Liver (tissue), 9 donors: ENCODE results near the gene RAPGEF4. TPM values are rescaled to one million over a fixed set of nuclear protein-coding genes. Genes with fewer than 3 reads are reported as not detected.

Experiments used
- DNase-seq: peaks from one replicate; pipeline ENCODE4 v3.0.0-alpha.2; 2017; ENCODE audit warnings: low spot score
- H3K27ac ChIP-seq, 2 donors: one replicate each; pipeline ENCODE4 v1.7.0; 2013; ENCODE audit warnings: inconsistent platforms in 2 of 2, low read length in 2 of 2, control low read depth in 1 of 2, low read depth in 1 of 2, mild to moderate bottlenecking in 1 of 2
- H3K27me3 ChIP-seq, 4 donors: one replicate each; pipeline versions ENCODE4 v1.6.1 to v1.7.0; 2013; ENCODE audit warnings: low read length in 3 of 4, inconsistent platforms in 1 of 4, mild to moderate bottlenecking in 1 of 4, moderate library complexity in 1 of 4; ENCODE audit not compliant: control insufficient read depth in 4 of 4, insufficient read depth in 4 of 4
- H3K36me3 ChIP-seq, 4 donors: one replicate each; pipeline versions ENCODE4 v1.6.1 to v1.7.0; 2013; ENCODE audit warnings: low read length in 3 of 4, mild to moderate bottlenecking in 3 of 4, low read depth in 1 of 4, moderate library complexity in 1 of 4; ENCODE audit not compliant: control insufficient read depth in 4 of 4, insufficient read depth in 3 of 4
- H3K4me1 ChIP-seq, 4 donors: one replicate each; pipeline versions ENCODE4 v1.6.1 to v1.7.0; 2013; ENCODE audit warnings: low read length in 3 of 4, mild to moderate bottlenecking in 3 of 4, moderate library complexity in 1 of 4; ENCODE audit not compliant: control insufficient read depth in 4 of 4, insufficient read depth in 4 of 4
- H3K4me3 ChIP-seq, 3 donors: one replicate each; pipeline versions ENCODE4 v1.6.1 to v1.7.0; 2013; ENCODE audit warnings: low read length in 3 of 3, control low read depth in 1 of 3, low read depth in 1 of 3, mild to moderate bottlenecking in 1 of 3
- H3K9ac ChIP-seq, 2 donors: one replicate each; pipeline ENCODE4 v1.7.0; 2013; ENCODE audit warnings: low read length in 2 of 2, mild to moderate bottlenecking in 2 of 2, moderate library complexity in 2 of 2, control low read depth in 1 of 2, low read depth in 1 of 2
- H3K9me3 ChIP-seq, 4 donors: one replicate each; pipeline versions ENCODE4 v1.6.1 to v1.7.0; 2013; ENCODE audit warnings: low read length in 3 of 4; ENCODE audit not compliant: control insufficient read depth in 4 of 4
- ATF3 ChIP-seq: IDR thresholded peaks from 2 replicates; pipeline ENCODE4 v1.6.1; 2016; ENCODE audit warnings: antibody characterized with exemption
- EGR1 ChIP-seq, 2 donors: IDR thresholded peaks; 2 replicates each; pipeline ENCODE4 v1.6.1; 2016 to 2018; ENCODE audit warnings: antibody characterized with exemption in 2 of 2, low read depth in 2 of 2
- FOXA1 ChIP-seq: IDR thresholded peaks from 2 replicates; pipeline ENCODE4 v1.6.1; 2016; ENCODE audit warnings: antibody characterized with exemption
- FOXA2 ChIP-seq: IDR thresholded peaks from 2 replicates; pipeline ENCODE4 v1.6.1; 2016; ENCODE audit warnings: antibody characterized with exemption
- GABPA ChIP-seq, 2 donors: IDR thresholded peaks in 1 of 2; conservative IDR thresholded peaks in 1 of 2; 2 replicates each; pipeline ENCODE4 v1.6.1; 2016; ENCODE audit warnings: antibody characterized with exemption in 2 of 2, mild to moderate bottlenecking in 1 of 2, moderate library complexity in 1 of 2
- HNF4A ChIP-seq, 2 donors: conservative IDR thresholded peaks; 2 replicates each; pipeline ENCODE4 v1.6.1; 2016; ENCODE audit warnings: antibody characterized with exemption in 2 of 2, mild to moderate bottlenecking in 2 of 2
- HNF4G ChIP-seq: IDR thresholded peaks from 2 replicates; pipeline ENCODE4 v1.6.1; 2016; ENCODE audit warnings: antibody characterized with exemption
- JUND ChIP-seq, 2 donors: IDR thresholded peaks; 2 replicates each; pipeline ENCODE4 v1.6.1; 2016; ENCODE audit warnings: antibody characterized with exemption in 2 of 2
- MAX ChIP-seq: IDR thresholded peaks from 2 replicates; pipeline ENCODE4 v1.6.1; 2016; ENCODE audit warnings: antibody characterized with exemption
- NR2F2 ChIP-seq: IDR thresholded peaks from 2 replicates; pipeline ENCODE4 v1.6.1; 2016; ENCODE audit warnings: antibody characterized with exemption
- RAD21 ChIP-seq, 2 donors: IDR thresholded peaks; 2 replicates each; pipeline ENCODE4 v1.6.1; 2016; ENCODE audit warnings: antibody characterized with exemption in 2 of 2, mild to moderate bottlenecking in 2 of 2
- RXRA ChIP-seq, 2 donors: IDR thresholded peaks; 2 replicates each; pipeline ENCODE4 v1.6.1; 2017 to 2018; ENCODE audit warnings: antibody characterized with exemption in 2 of 2, mild to moderate bottlenecking in 1 of 2
- SP1 ChIP-seq: IDR thresholded peaks from 2 replicates; pipeline ENCODE4 v1.6.1; 2018; ENCODE audit warnings: antibody characterized with exemption, mild to moderate bottlenecking
- TAF1 ChIP-seq: conservative IDR thresholded peaks from 2 replicates; pipeline ENCODE4 v1.6.1; 2016; ENCODE audit warnings: antibody characterized with exemption, mild to moderate bottlenecking
- YY1 ChIP-seq: IDR thresholded peaks from 2 replicates; pipeline ENCODE4 v1.6.1; 2016; ENCODE audit warnings: antibody characterized with exemption, mild to moderate bottlenecking
- ZBTB33 ChIP-seq: IDR thresholded peaks from 2 replicates; pipeline ENCODE4 v1.6.1; 2016; ENCODE audit warnings: antibody characterized with exemption
- WGBS: extraction: QIAGEN DNeasy Blood & Tissue Kit; methylation state at CpG from one replicate; pipeline ENCODE4 v1.1.7; 2013; 5-methylcytosine and 5-hydroxymethylcytosine counted together
- polyA plus RNA-seq, 2 donors: library from polyadenylated mRNA; stranded (reverse) in 1 of 2; unstranded in 1 of 2; fragments of 200-250 nt in 1 of 2; fragments of >200 nt in 1 of 2; fragmentation: Nextera tagmentation in 1 of 2; extraction: Ambion mirVana in 1 of 2; gene quantifications; one replicate each; pipeline versions ENCODE4 v1.2.1 to v1.2.3, GENCODE V29; 2013 to 2015
- total RNA-seq, 2 donors: library from RNA; depleted of rRNA; stranded (reverse); fragments of >200 nt; gene quantifications; one replicate each; pipeline ENCODE4 v1.2.3, GENCODE V29; 2014
- TF ChIP-seq, protein P1 (sequence below): IDR thresholded peaks from 2 replicates; pipeline ENCODE4 v1.6.1; 2016; ENCODE audit warnings: antibody characterized with exemption, mild to moderate bottlenecking
- TF ChIP-seq, protein P2 (sequence below): fragments of 150-350 bp; IDR thresholded peaks from 2 replicates; pipeline ENCODE4 v1.5.1; 2017; ENCODE audit warnings: improper control_type of control experiment, low read depth, low read length; ENCODE audit not compliant: missing input control
- donor health status: healthy.
- donor health status: healthy.
- donor health status: healthy.
- donor health status: healthy.
- donor health status: healthy.

Gene RAPGEF4
- total and polyA plus RNA-seq, 4 donors = 1.5 to 18.2 (median 8.3) TPM

- 86% methylated on average over 4 of the region's 4 CpGs for WGBS
- Histone ChIP-seq H3K9ac (no peak overlapping the region), H3K9me3 (no peaks in the 10 kb centered on the region), H3K27me3 (no peaks in the 10 kb centered on the region), H3K4me3 (no peak overlapping the region), H3K36me3 (no peaks in the 10 kb centered on the region), H3K4me1 (peaks cover 8 to 56% (median 13%) of the 10 kb centered on the region in 4 donors), H3K27ac (peak overlapping the region; percentile 22 to 48)
- DNase-seq = no peak
- TF ChIP-seq ZBTB33 (no peak), JUND (IDR thresholded peaks at IDR 0.05) (no peak), HNF4A (conservative IDR thresholded peaks at IDR 0.05) (no peak), RAD21 (IDR thresholded peaks at IDR 0.05) (no peak), HNF4G (no peak), FOXA1 (no peak), YY1 (no peak), GABPA (IDR thresholded peaks at IDR 0.05 in 1 of 2, conservative IDR thresholded peaks at IDR 0.05 in 1 of 2) (no peak), SP1 (no peak), RXRA (IDR thresholded peaks at IDR 0.05) (no peak), TAF1 (no peak), ATF3 (no peak), MAX (no peak)
- TF ChIP-seq, protein P1, sequence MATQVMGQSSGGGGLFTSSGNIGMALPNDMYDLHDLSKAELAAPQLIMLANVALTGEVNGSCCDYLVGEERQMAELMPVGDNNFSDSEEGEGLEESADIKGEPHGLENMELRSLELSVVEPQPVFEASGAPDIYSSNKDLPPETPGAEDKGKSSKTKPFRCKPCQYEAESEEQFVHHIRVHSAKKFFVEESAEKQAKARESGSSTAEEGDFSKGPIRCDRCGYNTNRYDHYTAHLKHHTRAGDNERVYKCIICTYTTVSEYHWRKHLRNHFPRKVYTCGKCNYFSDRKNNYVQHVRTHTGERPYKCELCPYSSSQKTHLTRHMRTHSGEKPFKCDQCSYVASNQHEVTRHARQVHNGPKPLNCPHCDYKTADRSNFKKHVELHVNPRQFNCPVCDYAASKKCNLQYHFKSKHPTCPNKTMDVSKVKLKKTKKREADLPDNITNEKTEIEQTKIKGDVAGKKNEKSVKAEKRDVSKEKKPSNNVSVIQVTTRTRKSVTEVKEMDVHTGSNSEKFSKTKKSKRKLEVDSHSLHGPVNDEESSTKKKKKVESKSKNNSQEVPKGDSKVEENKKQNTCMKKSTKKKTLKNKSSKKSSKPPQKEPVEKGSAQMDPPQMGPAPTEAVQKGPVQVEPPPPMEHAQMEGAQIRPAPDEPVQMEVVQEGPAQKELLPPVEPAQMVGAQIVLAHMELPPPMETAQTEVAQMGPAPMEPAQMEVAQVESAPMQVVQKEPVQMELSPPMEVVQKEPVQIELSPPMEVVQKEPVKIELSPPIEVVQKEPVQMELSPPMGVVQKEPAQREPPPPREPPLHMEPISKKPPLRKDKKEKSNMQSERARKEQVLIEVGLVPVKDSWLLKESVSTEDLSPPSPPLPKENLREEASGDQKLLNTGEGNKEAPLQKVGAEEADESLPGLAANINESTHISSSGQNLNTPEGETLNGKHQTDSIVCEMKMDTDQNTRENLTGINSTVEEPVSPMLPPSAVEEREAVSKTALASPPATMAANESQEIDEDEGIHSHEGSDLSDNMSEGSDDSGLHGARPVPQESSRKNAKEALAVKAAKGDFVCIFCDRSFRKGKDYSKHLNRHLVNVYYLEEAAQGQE = no peak
- TF ChIP-seq, protein P2, sequence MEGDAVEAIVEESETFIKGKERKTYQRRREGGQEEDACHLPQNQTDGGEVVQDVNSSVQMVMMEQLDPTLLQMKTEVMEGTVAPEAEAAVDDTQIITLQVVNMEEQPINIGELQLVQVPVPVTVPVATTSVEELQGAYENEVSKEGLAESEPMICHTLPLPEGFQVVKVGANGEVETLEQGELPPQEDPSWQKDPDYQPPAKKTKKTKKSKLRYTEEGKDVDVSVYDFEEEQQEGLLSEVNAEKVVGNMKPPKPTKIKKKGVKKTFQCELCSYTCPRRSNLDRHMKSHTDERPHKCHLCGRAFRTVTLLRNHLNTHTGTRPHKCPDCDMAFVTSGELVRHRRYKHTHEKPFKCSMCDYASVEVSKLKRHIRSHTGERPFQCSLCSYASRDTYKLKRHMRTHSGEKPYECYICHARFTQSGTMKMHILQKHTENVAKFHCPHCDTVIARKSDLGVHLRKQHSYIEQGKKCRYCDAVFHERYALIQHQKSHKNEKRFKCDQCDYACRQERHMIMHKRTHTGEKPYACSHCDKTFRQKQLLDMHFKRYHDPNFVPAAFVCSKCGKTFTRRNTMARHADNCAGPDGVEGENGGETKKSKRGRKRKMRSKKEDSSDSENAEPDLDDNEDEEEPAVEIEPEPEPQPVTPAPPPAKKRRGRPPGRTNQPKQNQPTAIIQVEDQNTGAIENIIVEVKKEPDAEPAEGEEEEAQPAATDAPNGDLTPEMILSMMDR = no peak
Measured at GRCh38 chr2:172970660-172971059, 235.0 kb downstream of the RAPGEF4 start.

DNA sequence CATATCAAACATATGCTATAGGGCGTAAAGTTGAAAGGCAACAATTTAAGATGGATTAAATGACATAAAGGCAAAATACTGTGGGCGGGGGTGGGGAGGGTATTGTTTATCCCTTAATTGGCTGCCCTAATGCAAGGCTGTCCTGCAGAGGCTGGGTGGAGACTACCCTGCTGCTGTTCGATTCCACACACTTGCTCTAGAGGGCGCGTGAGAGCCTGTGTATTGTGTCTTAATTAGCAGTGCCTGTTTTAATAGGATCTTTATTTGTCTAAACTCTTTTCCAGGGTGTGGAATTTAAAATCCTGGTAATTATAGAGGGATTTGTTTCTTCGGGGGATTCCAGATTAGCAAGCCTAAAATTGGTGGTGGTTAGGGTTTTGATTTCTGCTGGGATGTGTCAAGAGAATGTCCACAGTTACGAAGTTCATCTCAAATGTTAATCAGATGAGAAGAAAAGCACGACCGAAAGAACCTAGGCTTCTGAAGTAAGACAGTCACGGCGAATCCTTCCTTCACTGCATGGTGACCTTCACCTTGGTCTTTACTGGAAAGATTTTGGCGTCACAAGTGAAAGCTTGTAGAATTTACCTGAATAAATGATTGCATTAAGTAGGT lies 236.5 kb downstream of the RAPGEF4 start:
- no peaks in the 10 kb centered on the region for H3K36me3 ChIP-seq
- H3K27ac ChIP-seq = peak overlapping the region; percentile 28 to 59
- peak; percentile 41 for DNase-seq
- H3K4me1 ChIP-seq = peaks cover 3 to 41% (median 7%) of the 10 kb centered on the region in 4 donors
- no peak overlapping the region for H3K4me3 ChIP-seq
- no peaks in the 10 kb centered on the region for H3K9me3 ChIP-seq
- no peak overlapping the region for H3K9ac ChIP-seq
- H3K27me3 ChIP-seq = no peaks in the 10 kb centered on the region
- 37% methylated on average over 12 of the region's 12 CpGs for WGBS
- TF ChIP-seq TAF1 (no peak), MAX (no peak), NR2F2 (no peak), SP1 (no peak), JUND (IDR thresholded peaks at IDR 0.05) (no peak), EGR1 (IDR thresholded peaks at IDR 0.05; ENCODE audit: low read depth in 2 of 2) (no peak), YY1 (no peak), HNF4A (conservative IDR thresholded peaks at IDR 0.05) (no peak), HNF4G (no peak), FOXA2 (no peak), RAD21 (IDR thresholded peaks at IDR 0.05) (peak; percentile 73 to 82), ATF3 (no peak), GABPA (IDR thresholded peaks at IDR 0.05 in 1 of 2, conservative IDR thresholded peaks at IDR 0.05 in 1 of 2) (no peak)
- TF ChIP-seq, protein P2 = peak; percentile 72
